ENCODE data around the gene GATB. TPM values are rescaled to one million over a fixed set of nuclear protein-coding genes. Genes with fewer than 3 reads are reported as not detected.

GATB gene
- polyA plus RNA-seq, 1 donor (not counting 4 experiments of a cell fraction or from before 2014, with no cell fraction given) = 31.0 TPM

DNA sequence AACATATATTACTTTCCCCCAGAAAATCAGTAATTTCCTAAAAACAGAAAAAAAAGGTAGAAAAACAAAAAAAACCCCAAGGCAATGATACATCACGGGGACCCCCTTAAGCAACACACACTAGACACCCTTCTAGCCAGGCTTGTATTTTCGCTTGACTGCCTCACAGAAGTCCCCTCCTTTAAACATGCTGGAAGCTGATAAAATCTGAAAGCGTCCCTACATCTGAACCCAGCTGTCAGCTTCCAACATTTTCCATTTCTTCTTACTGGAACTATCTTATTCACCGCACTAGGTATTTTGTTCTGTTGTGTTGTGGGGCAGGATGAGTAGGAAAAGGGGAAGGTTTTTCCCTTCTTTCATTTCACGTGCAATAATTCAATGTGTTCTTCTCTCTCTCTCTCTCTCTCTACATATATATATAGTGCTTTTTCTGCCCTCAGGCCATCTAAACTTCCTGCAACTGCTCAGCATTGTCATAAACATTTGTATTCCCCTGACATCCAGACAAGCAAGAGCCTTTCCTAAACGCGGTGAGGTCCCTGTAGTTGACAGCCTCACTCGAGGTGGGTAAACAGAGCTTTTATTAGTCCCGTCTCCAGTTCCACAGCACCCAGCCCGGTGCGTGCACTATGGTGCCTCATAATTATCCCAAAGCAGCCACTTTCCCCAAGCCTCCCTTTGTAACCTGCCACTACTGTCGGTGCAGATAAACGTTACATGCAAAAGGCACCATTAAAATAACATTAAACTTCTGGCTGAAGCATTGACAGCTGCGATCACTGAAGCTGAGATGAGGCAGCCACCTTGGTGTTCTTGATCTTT lies 82.5 kb downstream of the GATB start:
- dilution Hi-C loops (cut with MboI; ENCODE audit: extremely low pct_ligation_motif_present, low sequenced_read_pairs) = no loop called here
- FAIRE-seq (no peak), DNase-seq (ENCODE audit: low read depth, low spot score) (no peak)
- Histone ChIP-seq H3K4me3 (ENCODE audit: control insufficient read depth in 2 of 3, extremely low read depth in 1 of 3, insufficient read depth in 2 of 3, low read depth in 1 of 3, low read length in 3 of 3) (no peak overlapping the region), H3K4me1 (ENCODE audit: control insufficient read depth, extremely low read depth, insufficient read depth, low read length) (peaks cover 44% of the 10 kb centered on the region), H3K9me3 (ENCODE audit: control insufficient read depth, low read depth, low read length) (no peaks in the 10 kb centered on the region), H3K36me3 (ENCODE audit: control insufficient read depth in 2 of 2, extremely low read depth in 1 of 2, insufficient read depth in 2 of 2, low read length in 2 of 2) (peaks cover 0 to 10% of the 10 kb centered on the region in 2 experiments), H2AFZ (ENCODE audit: control insufficient read depth, low read length) (no peak overlapping the region), H3K27ac (ENCODE audit: control insufficient read depth, insufficient read depth, low read length) (no peak overlapping the region), H4K20me1 (ENCODE audit: control insufficient read depth, extremely low read depth, insufficient read depth, low read length) (no peaks in the 10 kb centered on the region), H3K9me1 (ENCODE audit: control insufficient read depth, extremely low read depth, insufficient read depth, low read length) (no peaks in the 10 kb centered on the region), H3K9ac (ENCODE audit: control insufficient read depth, extremely low read depth, insufficient read depth, low read length) (no peak overlapping the region), H3K27me3 (ENCODE audit: control insufficient read depth, extremely low read depth, insufficient read depth, low read length) (no peaks in the 10 kb centered on the region), H3K79me2 (ENCODE audit: control insufficient read depth, insufficient read depth, low read length) (no peaks in the 10 kb centered on the region), H3K4me2 (ENCODE audit: control insufficient read depth, extremely low read depth, insufficient read depth, low read depth, low read length) (no peak overlapping the region)
- TF ChIP-seq EZH2 (IDR thresholded peaks at IDR 0.05; ENCODE audit: low read length) = no peak
- TF ChIP-seq, protein P1, sequence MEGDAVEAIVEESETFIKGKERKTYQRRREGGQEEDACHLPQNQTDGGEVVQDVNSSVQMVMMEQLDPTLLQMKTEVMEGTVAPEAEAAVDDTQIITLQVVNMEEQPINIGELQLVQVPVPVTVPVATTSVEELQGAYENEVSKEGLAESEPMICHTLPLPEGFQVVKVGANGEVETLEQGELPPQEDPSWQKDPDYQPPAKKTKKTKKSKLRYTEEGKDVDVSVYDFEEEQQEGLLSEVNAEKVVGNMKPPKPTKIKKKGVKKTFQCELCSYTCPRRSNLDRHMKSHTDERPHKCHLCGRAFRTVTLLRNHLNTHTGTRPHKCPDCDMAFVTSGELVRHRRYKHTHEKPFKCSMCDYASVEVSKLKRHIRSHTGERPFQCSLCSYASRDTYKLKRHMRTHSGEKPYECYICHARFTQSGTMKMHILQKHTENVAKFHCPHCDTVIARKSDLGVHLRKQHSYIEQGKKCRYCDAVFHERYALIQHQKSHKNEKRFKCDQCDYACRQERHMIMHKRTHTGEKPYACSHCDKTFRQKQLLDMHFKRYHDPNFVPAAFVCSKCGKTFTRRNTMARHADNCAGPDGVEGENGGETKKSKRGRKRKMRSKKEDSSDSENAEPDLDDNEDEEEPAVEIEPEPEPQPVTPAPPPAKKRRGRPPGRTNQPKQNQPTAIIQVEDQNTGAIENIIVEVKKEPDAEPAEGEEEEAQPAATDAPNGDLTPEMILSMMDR (optimal IDR thresholded peaks at IDR 0.05 in 1 of 3, IDR thresholded peaks at IDR 0.05 in 1 of 3, conservative IDR thresholded peaks at IDR 0.05 in 1 of 3; ENCODE audit: extremely low read depth in 1 of 3, insufficient read depth in 2 of 3, low read length in 3 of 3) = no peak

DNA sequence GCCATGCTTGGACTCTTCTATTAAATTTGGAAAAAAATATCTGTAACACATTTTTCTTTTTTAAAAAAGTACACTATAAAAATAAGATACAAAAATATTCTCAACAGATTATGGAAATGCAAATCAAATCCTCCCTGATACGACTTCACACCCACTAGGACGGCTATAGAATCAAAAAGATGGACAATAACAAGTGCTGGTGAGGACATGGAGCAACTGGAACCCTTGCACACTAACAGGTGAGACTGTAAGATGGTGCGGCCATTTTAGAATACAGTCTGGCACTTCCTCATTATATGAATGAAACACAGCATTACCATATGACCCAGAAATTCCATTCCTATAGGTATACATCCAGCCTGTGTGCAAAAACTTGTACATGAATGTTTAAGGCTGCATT lies 83.6 kb downstream of the GATB start:
- H3K4me1 ChIP-seq (ENCODE audit: control insufficient read depth, extremely low read depth, insufficient read depth, low read length) = peaks cover 44% of the 10 kb centered on the region
- no peak overlapping the region for H3K27ac ChIP-seq (ENCODE audit: control insufficient read depth, insufficient read depth, low read length)
- dilution Hi-C loops (cut with MboI; ENCODE audit: extremely low pct_ligation_motif_present, low sequenced_read_pairs) = no loop called here
- no peak overlapping the region for H3K4me2 ChIP-seq (ENCODE audit: control insufficient read depth, extremely low read depth, insufficient read depth, low read depth, low read length)
- no peaks in the 10 kb centered on the region for H4K20me1 ChIP-seq (ENCODE audit: control insufficient read depth, extremely low read depth, insufficient read depth, low read length)
- H3K4me3 ChIP-seq (ENCODE audit: control insufficient read depth in 2 of 3, extremely low read depth in 1 of 3, insufficient read depth in 2 of 3, low read depth in 1 of 3, low read length in 3 of 3) = no peak overlapping the region
- H3K27me3 ChIP-seq (ENCODE audit: control insufficient read depth, extremely low read depth, insufficient read depth, low read length) = no peaks in the 10 kb centered on the region
- no peaks in the 10 kb centered on the region for H3K9me3 ChIP-seq (ENCODE audit: control insufficient read depth, low read depth, low read length)
- FAIRE-seq (no peak), DNase-seq (ENCODE audit: low read depth, low spot score) (no peak)
- peaks cover 0 to 8% of the 10 kb centered on the region in 2 experiments for H3K36me3 ChIP-seq (ENCODE audit: control insufficient read depth in 2 of 2, extremely low read depth in 1 of 2, insufficient read depth in 2 of 2, low read length in 2 of 2)
- TF ChIP-seq EZH2 (IDR thresholded peaks at IDR 0.05; ENCODE audit: low read length) = no peak
- TF ChIP-seq, protein P1 (optimal IDR thresholded peaks at IDR 0.05 in 1 of 3, IDR thresholded peaks at IDR 0.05 in 1 of 3, conservative IDR thresholded peaks at IDR 0.05 in 1 of 3; ENCODE audit: extremely low read depth in 1 of 3, insufficient read depth in 2 of 3, low read length in 3 of 3) = no peak
- no peaks in the 10 kb centered on the region for H3K79me2 ChIP-seq (ENCODE audit: control insufficient read depth, insufficient read depth, low read length)
- no peaks in the 10 kb centered on the region for H3K9me1 ChIP-seq (ENCODE audit: control insufficient read depth, extremely low read depth, insufficient read depth, low read length)
- no peak overlapping the region for H2AFZ ChIP-seq (ENCODE audit: control insufficient read depth, low read length)
- no peak overlapping the region for H3K9ac ChIP-seq (ENCODE audit: control insufficient read depth, extremely low read depth, insufficient read depth, low read length)

Data from keratinocyte (primary cell).